GM19468 (cell line): ENCODE data around the gene ABCB7.
"Not testable (repeated sequence)": the region's sequence is repeated elsewhere in the genome, so short reads cannot be mapped to it uniquely, and the experiment has no call there.

Experiments used
- ATAC-seq: cut with Tn5 transposase; IDR thresholded peaks from one replicate; pipeline ENCODE4 v1.9.1; 2021; ENCODE audit warnings: mild to moderate bottlenecking, moderate library complexity, moderate number of reproducible peaks; ENCODE audit not compliant: unreplicated experiment; ENCODE audit errors: extremely low read depth

The ABCB7 gene

GRCh38 chrX:75155827-75156525 is at the start of gene ABCB7:
ABCB7 (minus strand) TSS chrX:75156283; CDS start chrX:75156272, 11 bp downstream.
- peak; percentile 53 for ATAC-seq

DNA sequence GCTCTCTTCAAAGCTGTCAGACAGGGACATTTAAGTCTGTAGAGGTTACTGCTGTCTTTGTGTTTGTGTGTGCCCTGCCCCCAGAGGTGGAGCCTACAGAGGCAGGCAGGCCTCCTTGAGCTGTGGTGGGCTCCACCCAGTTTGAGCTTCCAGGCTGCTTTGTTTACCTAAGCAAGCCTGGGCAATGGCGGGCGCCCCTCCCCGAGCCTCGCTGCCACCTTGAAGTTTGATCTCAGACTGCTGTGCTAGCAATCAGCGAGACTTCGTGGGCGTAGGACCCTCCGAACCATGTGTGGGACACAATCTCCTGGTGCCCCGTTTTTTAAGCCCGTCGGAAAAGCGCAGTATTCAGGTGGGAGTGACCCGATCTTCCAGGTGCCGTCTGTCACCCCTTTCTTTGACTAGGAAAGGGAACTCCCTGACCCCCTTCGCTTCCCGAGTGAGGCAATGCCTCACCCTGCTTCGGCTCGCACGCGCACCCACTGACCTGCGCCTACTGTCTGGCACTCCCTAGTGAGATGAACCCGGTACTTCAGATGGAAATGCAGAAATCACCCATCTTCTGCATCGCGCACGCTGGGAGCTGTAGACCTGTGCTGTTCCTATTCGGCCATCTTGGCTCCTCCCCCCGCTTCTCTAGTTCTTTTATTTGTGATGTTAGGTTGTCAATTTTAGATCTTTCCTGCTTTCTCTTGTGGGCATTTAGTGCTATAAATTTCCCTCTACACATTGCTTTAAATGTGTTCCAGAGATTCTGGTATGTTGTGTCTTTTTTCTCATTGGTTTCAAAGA is 32.5 kb upstream of the ABCB7 start:
- not testable (repeated sequence) for ATAC-seq

GRCh38 chrX:75181721-75182120 is 25.6 kb upstream of the ABCB7 start:
- no peak for ATAC-seq

- ATAC-seq: not testable (repeated sequence)
These were observed 23.6 kb upstream of the ABCB7 start for GRCh38 chrX:75179536-75180293.

- ATAC-seq: not testable (repeated sequence)
These were observed 16.3 kb upstream of the ABCB7 start for GRCh38 chrX:75172257-75172890.

DNA sequence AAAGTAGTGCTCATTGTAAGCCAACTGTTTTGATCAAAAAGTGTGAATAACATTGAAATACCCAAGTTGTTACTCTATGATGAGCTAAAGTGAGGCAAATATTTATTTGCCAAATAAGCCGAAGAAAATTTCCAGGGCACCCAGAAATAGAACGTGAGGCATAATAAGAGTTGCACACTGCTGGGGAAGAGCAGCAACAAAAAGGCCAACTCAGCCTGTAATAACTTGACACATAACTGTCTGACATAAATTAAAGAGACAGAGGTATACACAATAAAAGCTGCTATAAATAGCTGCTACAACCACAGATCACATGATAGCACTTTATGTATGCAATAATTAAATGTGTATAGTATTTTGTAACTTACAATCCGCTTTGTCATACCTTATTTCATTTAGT is 2.0 kb upstream of the ABCB7 start:
- ATAC-seq: no peak

DNA sequence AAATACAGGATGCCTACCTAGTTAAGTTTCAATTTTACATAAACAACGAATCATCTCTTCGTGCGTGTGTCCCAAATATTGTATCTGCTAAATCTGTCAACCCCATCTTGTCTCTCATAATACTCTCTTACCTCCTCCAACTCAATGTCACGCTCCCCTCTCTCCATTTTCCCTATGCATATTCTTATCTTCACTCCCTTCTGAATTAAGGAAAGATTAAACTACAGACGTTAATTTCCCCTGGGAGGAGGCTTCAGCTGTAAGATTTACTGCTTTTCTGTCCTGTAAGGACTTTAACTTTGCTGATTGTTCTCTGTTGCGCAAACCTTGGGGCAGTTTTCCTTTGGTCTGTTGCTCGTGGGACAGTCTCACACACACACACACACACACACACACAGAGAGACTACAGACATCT is 455 bp upstream of the ABCB7 start:
- no peak for ATAC-seq

- ATAC-seq: no peak
These were observed 646 bp downstream of the ABCB7 start for GRCh38 chrX:75155447-75155826.

GRCh38 chrX:75154871-75155270 is 1.2 kb downstream of the ABCB7 start:
- ATAC-seq: no peak

DNA sequence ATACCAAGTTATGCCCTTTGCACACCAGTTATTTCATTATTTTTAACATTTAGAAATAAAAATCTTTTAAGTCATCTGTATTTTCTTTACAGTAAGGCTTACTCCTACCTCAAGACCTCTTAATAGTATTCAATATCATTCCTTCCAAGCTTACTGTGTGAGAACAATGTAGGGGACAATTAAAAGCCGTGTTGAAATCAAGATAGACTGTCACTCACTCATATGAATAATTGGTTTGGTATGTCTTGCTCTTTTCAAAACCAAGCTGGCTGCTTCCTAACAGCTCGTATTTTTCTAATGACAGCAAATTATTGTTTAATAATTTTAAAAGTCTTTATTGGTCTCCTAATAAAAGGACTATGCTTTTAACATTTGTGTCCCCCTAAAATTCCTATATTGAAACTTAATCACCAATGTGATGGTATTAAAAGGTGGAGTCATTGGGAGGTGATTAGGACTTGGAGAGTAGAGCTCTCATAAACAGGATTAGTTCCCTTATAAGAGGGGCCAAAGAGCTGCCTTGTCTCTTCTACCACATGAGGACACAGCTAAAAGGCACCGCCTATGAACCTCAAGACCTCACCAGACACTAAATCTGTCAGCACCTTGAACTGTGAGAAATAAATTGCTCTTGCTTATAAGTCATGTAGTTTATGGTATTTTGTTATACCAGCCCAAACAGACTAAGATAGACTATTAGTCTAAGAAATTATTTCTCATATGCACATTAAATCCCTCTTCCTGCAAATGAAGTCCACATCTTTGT is 4.1 kb downstream of the ABCB7 start:
- ATAC-seq: no peak

DNA sequence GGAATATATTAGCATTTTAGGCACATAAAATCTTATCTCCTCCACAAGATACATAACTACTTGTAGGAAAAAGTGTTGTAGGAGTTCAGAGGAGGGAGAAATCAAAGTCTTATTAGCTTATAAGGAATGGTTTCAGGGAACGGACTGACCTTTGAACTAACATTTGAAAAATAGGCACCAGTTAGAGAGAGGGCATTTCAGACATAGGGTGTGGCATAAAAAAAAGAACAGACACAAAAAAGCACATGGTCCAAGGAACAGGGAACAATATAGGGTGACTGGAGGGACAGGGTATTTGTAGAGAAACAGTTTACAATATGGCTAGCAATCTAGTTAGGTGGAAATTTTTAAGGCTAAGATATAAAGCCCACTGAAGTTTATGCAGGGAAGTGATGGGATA is 6.4 kb downstream of the ABCB7 start:
- ATAC-seq: no peak

- ATAC-seq: no peak
These were observed 23.4 kb downstream of the ABCB7 start for GRCh38 chrX:75132672-75133071.

DNA sequence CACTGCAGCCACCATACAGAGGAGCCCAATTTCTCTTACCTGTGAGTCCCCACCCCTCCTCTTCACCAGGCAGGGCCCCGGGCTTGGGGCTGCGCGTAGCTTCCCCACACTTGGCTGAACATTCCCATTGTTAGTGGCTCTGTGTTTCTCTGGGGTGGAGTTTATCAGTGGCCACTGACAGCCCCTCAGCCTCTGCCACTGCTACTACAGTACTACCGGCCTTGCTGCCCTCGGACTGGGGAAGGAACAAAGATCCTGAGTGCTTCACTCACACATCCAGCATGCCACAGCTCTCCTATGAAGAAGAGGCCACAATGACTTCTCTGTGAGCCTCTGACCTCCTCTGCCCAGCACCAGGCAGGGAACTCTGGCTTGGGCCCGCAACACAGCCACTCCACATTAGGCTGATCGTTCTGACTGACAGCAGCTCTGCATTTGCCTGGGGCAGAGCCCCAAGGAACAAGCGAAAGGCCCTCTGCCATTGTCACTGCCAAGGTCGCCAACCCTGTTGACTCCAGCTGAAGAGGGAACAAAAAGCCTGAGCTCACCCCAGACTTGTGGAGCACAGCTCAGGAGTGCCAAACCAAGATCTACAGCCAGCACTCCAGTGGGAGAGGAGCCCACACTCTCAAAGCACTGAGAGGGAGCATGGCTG is 24.0 kb downstream of the ABCB7 start:
- no peak for ATAC-seq

GRCh38 chrX:75129069-75129468 is 27.0 kb downstream of the ABCB7 start:
- not testable (repeated sequence) for ATAC-seq

- ATAC-seq: no peak
These were observed 37.8 kb downstream of the ABCB7 start for GRCh38 chrX:75118296-75118695.

GRCh38 chrX:75115707-75116413 is 40.2 kb downstream of the ABCB7 start:
- ATAC-seq: no peak

DNA sequence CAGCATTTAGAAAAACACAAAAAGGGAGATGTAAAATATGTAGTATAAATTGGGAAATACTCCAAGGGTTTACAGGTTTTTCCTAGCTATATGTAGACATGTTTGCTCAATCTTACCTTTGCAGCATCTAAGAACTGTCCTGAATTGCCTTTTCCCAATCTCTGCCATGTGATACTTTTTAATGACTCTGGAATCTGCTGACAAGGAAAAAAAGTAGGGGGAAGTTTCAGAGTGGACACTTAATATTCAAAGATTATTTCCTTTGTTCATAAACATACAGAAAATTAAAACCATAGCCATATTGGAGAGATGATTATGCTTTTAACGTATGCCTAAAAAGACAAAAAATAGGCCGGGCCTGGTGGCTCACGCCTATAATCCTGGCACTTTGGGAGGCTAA is 41.4 kb downstream of the ABCB7 start:
- no peak for ATAC-seq

DNA sequence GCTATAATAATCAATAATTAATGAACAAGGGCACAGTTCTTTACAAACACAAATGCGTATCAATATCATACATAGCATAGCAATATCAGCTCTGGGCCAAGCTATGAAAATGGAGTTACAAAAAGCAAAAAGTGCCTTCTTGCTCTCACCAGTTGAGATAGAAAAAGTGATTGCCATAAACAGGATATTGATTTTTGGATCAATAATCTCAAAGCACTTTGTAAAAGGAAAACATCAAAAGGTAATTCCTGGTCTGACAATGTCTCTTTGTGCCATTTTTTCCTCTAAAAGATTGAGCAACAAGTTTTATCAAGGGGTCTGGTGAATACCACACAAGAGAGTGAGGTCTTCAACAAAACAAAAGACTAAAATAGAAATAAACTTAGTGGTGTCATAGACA is 42.4 kb downstream of the ABCB7 start:
- no peak for ATAC-seq
